ENCODE data around the gene CCDC146. TPM values are rescaled to one million over a fixed set of nuclear protein-coding genes. Genes with fewer than 3 reads are reported as not detected.

The CCDC146 gene
- total and polyA plus RNA-seq, 9 of the 15 experiments (the other 6 are each of a cell fraction or from before 2014, with no cell fraction given): 0.10 to 0.98 (median 0.26) TPM; not detected in 1

DNA sequence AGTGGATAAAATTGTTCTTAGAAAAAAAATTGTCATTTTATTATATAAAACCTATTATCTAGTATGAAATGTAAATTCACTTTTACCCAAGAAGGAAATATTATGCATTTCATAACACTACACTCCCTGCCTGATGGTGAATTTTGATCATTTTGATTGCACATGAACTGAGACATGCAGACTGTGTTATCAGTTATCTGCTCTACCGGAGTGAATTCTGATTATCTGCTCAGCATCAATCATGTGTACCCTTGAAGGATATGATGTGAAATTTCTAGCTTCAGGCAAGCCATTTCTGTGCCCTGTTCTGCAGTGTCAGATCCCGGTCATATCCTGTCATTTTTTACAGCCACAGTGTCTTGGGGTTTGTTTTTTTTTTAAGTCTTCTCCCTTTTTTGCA is 162.2 kb downstream of the CCDC146 start:
- Histone ChIP-seq H3K4me1 (replicated peaks in 1 of 2; ENCODE audit: control insufficient read depth in 2 of 2, insufficient read depth in 2 of 2, low read length in 2 of 2) (no peaks in the 10 kb centered on the region), H4K20me1 (replicated peaks; ENCODE audit: control insufficient read depth, insufficient read depth, low read length) (no peaks in the 10 kb centered on the region), H3K9ac (ENCODE audit: insufficient read depth in 1 of 2, low read depth in 2 of 2, low read length in 2 of 2) (no peak overlapping the region), H3K27me3 (ENCODE audit: control insufficient read depth in 2 of 2, insufficient read depth in 2 of 2, low read length in 2 of 2) (peaks cover 2 to 13% of the 10 kb centered on the region in 2 experiments; a peak in 1 of 5 replicates), H3K27ac (ENCODE audit: extremely low read depth, low read depth, low read length) (no peak overlapping the region), H3K36me3 (ENCODE audit: control insufficient read depth, insufficient read depth, low read length) (no peaks in the 10 kb centered on the region), H3K9me1 (ENCODE audit: control insufficient read depth, insufficient read depth, low read length) (no peaks in the 10 kb centered on the region), H3K9me3 (replicated peaks; ENCODE audit: control insufficient read depth, insufficient read depth, low read depth, low read length) (no peaks in the 10 kb centered on the region), H3K4me3 (no peak overlapping the region), H2AFZ (ENCODE audit: low read depth, low read length) (no peak overlapping the region), H3K4me2 (ENCODE audit: insufficient read depth, low read length) (no peak overlapping the region), H3K79me2 (ENCODE audit: control insufficient read depth, insufficient read depth, low read length) (no peaks in the 10 kb centered on the region)
- DNase-seq (ENCODE audit: extremely low read depth in 1 of 4, low spot score in 3 of 4): no peak
- ChIA-PET POLR2A (interaction anchor here (0.7 kb wide), 1 partner anchor 24 kb away, joined by 3 read pairs; no protein-coding TSS in a partner anchor), CTCF (ENCODE audit: low intra/inter-chr PET ratio) (no interaction called here)
- no peak for FAIRE-seq
- TF ChIP-seq POLR2AphosphoS5 (IDR thresholded peaks at IDR 0.05; ENCODE audit: control insufficient read depth, insufficient read depth, low read depth, low read length) (no peak), SIRT6 (IDR thresholded peaks at IDR 0.05; ENCODE audit: low read depth, low read length) (no peak), SNRNP70 (optimal IDR thresholded peaks at IDR 0.05; ENCODE audit: low read depth, low read length) (no peak), GATAD2A (IDR thresholded peaks at IDR 0.05) (no peak), ZNF354B (CRISPR knock-in tag; IDR thresholded peaks at IDR 0.05) (no peak), SRSF9 (IDR thresholded peaks at IDR 0.05; ENCODE audit: borderline replicate concordance, low read depth, low read length) (no peak)
- 2% methylated on average over 2 of the region's 2 CpGs for WGBS (ENCODE audit: insufficient coverage, low coverage, missing lambda C conversion rate)
- intact Hi-C loops (cut with micrococcal nuclease): no loop called here
- no peak for ATAC-seq
- in situ Hi-C loops (cut with MboI): no loop called here
- no TSS peak for BruUV-seq (replicated peaks)

DNA sequence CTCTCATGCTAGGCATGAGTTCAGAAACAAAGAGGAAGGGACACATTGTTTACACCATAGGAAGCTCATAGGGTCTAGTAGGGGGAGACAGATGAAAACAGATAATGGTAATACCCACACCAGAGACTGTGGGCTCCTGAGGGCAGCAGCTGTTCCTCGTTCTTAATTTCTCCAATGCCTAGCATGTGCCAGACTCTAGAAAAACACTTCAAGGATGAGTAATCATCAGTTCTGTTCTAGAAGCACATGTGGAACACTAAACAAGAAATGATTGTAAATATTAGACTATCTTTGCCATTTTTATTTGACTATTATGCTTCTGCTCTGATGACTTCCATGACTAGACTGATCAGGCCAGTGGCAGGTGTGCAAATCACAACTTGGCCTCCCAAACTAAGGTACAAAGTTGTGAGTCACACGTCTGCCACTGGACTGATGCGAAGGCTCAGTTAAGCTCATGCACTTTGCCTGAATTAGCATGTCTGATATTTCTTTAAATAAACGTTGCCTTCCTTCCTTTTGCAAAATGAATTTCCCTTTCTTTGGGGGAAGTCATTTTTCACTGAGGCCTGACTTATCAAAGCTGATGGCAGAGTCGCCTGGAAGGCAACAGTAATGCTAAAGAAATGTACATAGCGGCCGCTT is 166.4 kb downstream of the CCDC146 start:
- peaks cover 2 to 13% of the 10 kb centered on the region in 2 experiments; a peak in 2 of 5 replicates for H3K27me3 ChIP-seq (ENCODE audit: control insufficient read depth in 2 of 2, insufficient read depth in 2 of 2, low read length in 2 of 2)
- H3K27ac ChIP-seq (ENCODE audit: extremely low read depth, low read depth, low read length): no peak overlapping the region
- ChIA-PET CTCF (ENCODE audit: low intra/inter-chr PET ratio) (no interaction called here), POLR2A (no interaction called here)
- H4K20me1 ChIP-seq (replicated peaks; ENCODE audit: control insufficient read depth, insufficient read depth, low read length): no peaks in the 10 kb centered on the region
- ATAC-seq (no peak), FAIRE-seq (no peak), DNase-seq (ENCODE audit: extremely low read depth in 1 of 4, low spot score in 3 of 4) (no peak)
- no peaks in the 10 kb centered on the region for H3K9me3 ChIP-seq (replicated peaks; ENCODE audit: control insufficient read depth, insufficient read depth, low read depth, low read length)
- BruUV-seq (replicated peaks): no TSS peak
- in situ Hi-C loops (cut with MboI) (no loop called here), intact Hi-C loops (cut with micrococcal nuclease) (no loop called here)
- no peaks in the 10 kb centered on the region for H3K79me2 ChIP-seq (ENCODE audit: control insufficient read depth, insufficient read depth, low read length)
- no peak overlapping the region for H3K9ac ChIP-seq (ENCODE audit: insufficient read depth in 1 of 2, low read depth in 2 of 2, low read length in 2 of 2)
- WGBS (ENCODE audit: insufficient coverage, low coverage, missing lambda C conversion rate): 3% methylated on average over 7 of the region's 7 CpGs
- no peak overlapping the region for H2AFZ ChIP-seq (ENCODE audit: low read depth, low read length)
- H3K4me1 ChIP-seq (replicated peaks in 1 of 2; ENCODE audit: control insufficient read depth in 2 of 2, insufficient read depth in 2 of 2, low read length in 2 of 2): no peaks in the 10 kb centered on the region
- no peaks in the 10 kb centered on the region for H3K9me1 ChIP-seq (ENCODE audit: control insufficient read depth, insufficient read depth, low read length)
- no peak overlapping the region for H3K4me3 ChIP-seq
- no peaks in the 10 kb centered on the region for H3K36me3 ChIP-seq (ENCODE audit: control insufficient read depth, insufficient read depth, low read length)
- no peak overlapping the region for H3K4me2 ChIP-seq (ENCODE audit: insufficient read depth, low read length)
- no peak for TF ChIP-seq NR4A1 (CRISPR knock-in tag; IDR thresholded peaks at IDR 0.05)
- TF ChIP-seq NR4A1 (tag; IDR thresholded peaks at IDR 0.05): no peak
- TF ChIP-seq NELFE (IDR thresholded peaks at IDR 0.05; ENCODE audit: insufficient read depth, insufficient read length): no peak
- no peak for TF ChIP-seq ZNF764 (CRISPR knock-in tag; IDR thresholded peaks at IDR 0.05; ENCODE audit: low read depth)
- no peak for TF ChIP-seq HMG20B (CRISPR knock-in tag; IDR thresholded peaks at IDR 0.05)
- TF ChIP-seq ZNF75A (CRISPR knock-in tag; IDR thresholded peaks at IDR 0.05): no peak
- TF ChIP-seq STAT5A (IDR thresholded peaks at IDR 0.05; ENCODE audit: borderline replicate concordance, low read length): no peak
- TF ChIP-seq CC2D1A (IDR thresholded peaks at IDR 0.05): no peak
- TF ChIP-seq EHMT2 (IDR thresholded peaks at IDR 0.05): no peak

Data from K562 (cell line).